Measurements from ENCODE around the gene NEMP1.
"Not testable (repeated sequence)": the region's sequence is repeated elsewhere in the genome, so short reads cannot be mapped to it uniquely, and the experiment has no call there.

Gene NEMP1, protein sequence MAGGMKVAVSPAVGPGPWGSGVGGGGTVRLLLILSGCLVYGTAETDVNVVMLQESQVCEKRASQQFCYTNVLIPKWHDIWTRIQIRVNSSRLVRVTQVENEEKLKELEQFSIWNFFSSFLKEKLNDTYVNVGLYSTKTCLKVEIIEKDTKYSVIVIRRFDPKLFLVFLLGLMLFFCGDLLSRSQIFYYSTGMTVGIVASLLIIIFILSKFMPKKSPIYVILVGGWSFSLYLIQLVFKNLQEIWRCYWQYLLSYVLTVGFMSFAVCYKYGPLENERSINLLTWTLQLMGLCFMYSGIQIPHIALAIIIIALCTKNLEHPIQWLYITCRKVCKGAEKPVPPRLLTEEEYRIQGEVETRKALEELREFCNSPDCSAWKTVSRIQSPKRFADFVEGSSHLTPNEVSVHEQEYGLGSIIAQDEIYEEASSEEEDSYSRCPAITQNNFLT

DNA sequence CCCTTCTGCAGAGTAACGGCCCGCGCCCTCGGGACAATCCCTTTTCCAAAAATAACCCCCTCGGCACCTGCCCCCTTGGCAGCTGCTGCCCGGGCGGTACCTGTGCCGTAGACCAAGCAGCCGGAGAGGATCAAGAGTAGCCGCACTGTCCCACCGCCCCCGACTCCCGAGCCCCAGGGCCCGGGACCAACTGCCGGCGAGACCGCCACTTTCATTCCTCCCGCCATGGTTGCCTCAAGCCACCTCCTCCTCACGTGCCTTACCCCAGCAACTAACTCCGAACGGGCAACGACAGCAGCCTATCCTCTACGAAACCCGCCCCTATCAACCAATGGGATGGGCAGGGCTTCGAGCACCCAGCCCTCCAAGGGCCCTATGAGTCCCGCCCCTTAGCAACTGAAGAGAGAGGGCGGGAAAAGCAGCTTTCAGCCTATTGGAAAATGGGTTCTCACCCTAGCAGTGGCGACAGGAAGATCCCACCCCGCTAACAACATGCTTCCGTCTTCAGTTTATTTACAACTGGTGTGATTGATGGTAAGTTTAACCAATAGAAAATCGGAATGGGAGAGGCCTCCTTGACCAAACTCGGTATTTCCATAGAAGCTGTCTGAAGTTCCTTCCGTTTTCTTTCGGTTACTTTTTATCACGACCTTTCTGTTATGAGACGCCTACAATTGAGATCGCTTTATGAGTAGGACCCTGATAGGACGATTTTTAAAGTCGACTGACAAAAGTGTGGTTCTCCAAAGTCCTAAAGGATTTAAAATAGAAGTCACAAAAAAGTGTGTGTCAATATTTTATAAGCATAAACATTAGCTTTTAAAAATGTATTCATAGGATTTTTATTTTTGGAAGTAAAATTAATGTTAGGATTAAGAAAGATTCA lies at the start of gene NEMP1:
Gene NEMP1 (minus strand): TSS at position 273 of the 886 bp plus-strand sequence. CDS start 46 bp downstream, at position 227.
- peak; percentile 99 for DNase-seq

DNA sequence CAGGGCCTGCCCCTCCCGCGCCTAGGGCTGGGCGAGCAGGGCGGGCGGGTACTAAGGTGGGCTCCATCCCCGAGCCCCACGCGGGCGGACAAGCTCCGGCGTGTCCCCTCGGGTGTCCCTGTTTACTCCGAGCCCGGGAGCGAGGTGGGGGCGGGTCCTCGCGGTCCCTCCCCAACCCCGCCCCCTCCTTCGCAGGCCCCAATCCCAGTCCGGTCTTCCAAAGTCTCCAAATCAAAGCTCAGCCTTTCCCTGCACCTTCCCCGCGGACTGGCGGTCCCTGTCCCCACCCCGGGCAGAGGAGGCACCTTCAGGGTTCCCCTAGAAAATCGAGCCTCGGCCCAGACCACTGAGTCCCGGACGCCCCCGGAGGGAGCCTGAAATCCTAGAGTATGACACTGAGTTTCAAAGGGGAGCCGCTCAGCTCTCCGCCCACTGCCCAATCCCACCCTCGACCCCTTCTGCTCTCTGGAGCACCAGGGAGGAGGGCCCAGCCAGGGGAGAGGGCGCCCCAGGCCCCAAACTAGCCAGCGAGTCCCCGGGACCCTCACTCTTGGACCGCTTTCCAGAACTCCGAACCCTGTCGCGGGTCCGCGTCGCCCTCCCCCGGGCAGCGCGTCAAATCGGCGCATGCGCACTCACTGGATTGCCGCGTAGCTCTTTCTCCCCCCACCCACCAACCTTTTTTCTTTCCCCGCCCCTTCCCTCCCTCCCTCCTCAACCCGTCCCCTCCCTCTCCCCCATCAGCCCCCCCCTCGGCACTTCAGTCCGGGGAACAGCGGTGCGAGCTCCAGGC lies 49.3 kb upstream of the NEMP1 start, which contains the start of gene LRP1:
Gene LRP1 (plus strand): TSS at position 758 of the 793 bp plus-strand sequence. CDS start 482 bp downstream, outside the sequence.
- DNase-seq = peak; percentile 86

DNA sequence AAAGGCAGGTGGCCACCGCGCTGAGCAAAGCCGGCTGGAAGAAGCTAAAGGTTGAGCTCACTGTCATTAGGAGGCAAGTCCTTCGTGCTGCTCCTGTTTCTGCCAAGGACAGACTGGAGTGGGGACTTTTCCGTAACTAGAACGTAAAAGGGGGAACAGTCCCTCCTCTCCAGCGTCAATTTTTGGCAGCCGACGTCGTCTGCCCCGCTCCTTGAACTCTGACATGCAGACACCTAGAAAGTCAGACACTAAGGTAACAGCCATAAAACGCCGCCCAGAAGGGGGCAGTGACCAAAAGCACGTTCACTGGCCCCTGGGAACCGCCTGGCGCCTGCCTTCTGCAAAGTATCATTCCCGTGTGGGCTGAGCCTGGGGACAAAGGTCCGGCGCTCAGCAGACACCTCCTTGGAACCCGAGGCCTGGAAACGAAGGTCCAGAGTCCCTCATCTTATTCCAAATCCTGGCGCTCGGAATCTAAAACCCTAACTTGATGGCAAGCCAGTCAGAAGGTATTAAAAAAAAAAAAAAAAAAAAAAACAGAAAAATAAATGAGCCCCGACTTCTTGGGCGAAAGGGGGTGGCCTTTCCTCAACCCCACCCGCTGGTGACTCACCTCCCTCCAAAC lies 48.6 kb upstream of the NEMP1 start:
- no peak for DNase-seq

DNA sequence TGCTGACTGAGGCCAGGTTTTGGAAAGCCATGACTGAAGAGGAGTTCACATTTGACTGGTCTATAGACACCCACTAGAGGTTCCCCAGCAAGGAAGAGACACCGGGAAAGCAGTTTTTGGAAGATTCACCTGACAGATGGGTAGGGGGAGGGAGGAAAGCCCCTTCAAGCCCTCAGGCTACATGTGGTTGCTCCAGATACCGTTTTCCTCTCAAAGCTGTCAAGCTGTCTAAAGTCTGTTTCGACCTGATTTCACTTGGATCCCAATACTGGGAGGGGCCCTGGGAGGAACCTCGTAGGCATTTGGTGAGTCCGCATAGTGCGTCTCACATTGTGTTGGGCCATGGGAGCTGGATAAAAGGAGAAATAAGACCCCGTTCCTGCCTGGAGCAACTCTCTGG lies 48.0 kb upstream of the NEMP1 start:
- DNase-seq = no peak

DNA sequence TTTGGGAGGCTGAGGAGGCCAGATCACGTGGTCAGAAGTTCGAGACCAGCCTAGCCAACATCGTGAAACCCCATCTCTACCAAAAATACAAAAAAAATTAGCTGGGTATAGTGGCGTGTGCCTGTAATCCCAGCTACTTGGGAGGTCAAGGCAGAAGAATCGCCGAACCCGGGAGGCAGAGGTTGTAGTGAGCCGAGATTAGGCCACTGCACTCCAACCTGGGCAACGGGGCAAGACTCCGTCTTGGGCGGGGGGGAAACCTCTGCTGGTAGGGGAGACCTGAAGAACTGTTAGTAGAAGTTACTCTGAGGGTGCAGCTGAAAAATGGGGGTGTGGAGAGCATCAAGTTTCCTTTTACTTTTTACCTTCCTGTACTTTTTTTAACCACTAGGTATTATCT lies 47.5 kb upstream of the NEMP1 start:
- DNase-seq = no peak

DNA sequence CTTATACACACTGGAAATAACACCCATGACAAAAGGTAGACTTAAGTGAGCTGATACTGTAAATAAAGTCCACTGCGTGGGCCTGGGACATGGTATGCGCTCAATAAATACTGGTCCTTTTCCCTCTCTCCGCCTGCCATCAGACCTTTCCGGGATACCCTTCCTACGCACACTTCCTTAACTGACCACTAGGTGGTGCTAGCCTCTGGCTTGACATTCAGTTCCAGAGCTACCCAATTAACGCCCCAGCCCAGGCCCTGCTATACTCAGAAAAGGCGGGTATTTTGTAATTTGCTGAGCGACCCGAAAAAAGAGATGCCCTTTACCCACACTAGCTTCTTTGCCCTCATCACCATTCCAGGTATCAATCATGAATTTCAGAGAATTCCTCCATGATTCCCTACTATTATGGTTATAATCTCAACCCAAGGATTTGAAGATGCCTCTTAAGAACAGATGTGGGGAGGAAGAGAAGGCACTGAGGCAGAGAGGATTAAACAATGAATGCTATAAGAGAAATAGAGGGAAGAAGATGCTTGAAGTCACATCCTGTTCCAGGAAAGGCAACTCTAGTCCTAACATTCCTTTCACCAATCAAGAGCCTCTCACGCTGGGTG lies 45.8 kb upstream of the NEMP1 start:
- DNase-seq = peak; percentile 68

DNA sequence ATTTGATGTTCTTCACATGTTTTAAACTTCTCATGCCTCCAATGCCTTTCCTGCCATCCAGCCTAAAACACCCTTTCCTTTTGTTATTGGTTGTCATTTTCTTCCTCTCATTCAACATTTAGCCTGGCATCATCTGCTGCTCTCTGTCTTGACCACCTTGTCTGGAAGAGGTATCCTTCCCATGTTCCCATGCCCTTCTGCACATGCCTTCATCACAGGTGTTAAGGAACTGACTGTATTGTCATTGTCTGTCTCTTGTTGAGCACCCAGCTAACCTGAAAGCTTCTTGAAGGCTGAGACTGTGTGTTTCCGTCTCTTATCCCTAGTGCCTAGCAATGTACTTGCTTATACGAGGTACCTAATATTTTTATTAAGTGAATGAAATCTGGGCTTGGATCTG lies 45.2 kb upstream of the NEMP1 start:
- no peak for DNase-seq

DNA sequence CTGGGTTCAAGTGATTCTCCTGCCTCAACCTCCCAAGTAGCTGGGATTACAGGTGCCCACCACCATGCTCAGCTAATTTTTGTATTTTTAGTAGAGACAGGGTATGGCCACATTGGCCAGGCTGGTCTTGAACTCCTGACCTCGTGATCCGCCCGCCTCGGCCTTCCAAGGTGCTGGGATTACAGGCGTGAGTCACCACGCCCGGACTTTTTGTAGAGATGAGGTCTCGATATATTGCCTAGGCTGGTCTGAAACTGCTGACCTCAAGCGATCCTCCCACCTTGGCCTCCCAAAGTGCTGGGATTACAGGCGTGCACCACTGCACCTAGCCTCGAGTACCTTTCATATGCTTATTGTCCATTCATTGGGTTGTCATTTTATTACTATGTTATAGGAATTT lies 42.1 kb upstream of the NEMP1 start:
- DNase-seq = not testable (repeated sequence)

DNA sequence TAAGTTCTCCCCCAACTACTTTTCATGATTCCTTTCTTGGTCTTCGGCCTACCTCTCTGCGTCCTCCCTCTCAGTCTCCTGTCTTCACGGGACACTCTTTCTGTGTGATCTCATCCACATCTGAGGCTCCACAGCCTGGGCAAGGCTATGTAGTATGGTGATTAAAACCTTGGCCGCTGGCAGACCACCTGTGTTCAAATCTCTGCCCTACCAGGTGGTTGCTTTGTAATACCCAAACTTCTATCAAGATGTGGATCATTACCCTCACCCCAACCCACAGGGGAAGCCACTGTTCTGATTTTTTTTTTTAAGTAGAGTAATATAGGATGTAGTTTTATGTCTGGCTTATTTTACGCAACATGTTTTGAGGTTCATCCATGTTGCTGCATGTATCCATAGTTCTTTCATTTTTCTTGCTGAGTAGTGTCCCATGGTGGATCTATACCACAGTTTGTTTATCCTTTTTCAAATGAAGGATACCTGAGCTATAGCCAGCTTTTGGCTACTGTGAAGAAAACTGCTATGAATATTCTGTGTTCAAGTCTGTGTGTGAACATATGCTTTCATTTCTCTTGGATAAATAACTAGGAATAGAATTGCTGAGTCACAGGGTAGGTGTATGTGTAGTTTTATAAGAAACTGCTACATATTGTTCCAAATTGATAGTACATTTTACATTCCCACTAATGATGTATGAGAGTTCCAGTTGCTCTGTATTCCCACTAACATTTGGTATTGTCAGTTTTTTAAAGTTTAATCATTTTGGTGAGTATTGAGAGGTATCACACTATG lies 40.9 kb upstream of the NEMP1 start:
- DNase-seq = no peak

DNA sequence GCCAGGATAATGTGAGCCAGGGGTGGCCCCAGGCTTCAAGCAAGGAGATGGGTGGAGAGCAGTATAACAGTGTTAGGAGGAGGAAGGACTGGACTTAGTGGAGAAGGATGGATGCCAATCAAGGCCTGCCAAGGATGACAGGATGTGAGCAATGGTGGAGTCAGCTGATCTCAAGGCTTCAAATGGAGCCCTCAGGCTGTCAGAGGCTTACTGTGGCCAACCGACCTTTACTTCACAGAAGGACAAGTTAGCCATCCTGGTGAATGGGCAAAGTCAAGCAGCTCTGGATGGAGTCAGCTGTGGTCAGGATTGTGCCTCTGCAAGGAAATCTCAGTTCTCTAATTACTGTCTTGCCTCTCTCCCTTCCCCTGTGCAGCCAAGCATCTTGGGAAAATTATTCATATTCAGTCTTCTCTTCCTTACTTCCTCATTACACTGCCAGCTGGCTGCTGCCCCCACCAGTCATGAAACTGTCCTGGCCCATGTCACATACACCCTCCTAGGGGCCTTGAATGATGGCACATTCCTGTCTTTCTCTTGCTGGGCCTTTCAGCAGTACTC lies 40.2 kb upstream of the NEMP1 start:
- DNase-seq = no peak

DNA sequence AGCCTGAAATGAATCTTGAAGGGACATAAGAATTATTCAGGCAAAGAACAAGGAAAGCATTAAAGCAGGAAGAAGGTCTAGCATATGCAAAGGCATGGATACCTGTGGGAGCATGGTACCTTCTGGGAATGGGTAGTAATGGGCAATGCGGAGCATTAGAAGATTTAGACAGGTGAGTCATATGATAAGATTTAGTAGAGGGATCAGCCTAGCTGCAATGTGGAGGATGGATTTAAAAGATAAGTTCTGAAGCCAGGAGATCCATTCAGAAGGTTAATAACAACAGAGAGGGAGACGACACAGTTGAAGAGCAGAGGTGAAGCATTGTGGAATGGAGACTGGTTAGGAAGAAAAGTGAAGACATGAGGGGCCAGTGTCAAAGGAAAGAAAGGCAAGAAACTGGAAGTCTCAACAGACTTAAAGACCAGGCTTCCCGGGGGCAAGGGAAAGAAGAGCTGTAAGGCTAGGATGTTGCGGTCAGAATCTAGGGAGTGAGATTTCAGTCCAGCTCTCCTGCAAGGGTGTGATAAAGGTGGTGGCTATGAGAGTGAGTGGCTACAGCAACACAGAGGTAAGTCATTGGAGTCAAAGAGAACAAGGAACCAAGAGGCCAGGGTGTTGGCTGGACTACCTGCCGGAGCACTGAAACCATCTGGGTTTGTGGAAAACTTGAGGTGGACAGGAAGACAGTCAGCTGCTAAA lies 38.1 kb upstream of the NEMP1 start:
- DNase-seq = no peak

DNA sequence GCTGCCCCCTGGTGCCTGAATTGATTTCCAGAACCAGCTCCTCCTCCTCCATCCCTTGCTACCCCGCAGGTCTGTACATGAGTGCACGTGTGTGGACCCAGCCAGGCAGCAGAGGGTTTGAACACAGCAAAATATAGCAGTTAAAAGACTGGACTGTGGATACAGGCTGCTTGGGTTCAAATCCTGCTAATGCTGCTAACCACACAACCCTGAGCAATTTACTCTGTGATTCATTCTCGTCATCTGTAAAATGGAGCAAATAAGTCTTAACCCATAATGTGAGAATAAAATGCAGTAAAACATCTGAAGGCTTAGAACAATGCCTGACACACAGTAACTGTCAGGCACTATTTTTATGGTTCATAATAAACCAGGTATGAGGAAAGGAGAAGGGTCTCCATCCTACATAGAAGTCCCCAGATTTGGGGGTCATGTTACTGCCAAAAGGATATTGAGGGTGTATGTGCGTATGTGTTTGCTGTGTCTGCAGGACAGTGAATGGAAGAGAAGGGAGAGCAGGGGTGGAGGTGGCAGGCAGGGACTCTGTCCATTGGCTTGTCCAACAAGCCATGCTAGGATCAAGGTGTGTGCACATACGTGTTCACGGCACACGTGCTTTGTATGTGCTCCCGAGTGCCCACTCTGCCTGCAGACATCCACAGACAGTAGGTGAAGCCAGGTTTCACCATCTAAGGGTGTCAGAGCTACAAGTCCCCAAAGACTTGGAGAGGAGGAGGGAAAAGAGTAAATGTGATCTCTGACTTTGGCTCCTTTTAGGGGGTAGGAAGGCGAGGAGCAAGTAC lies 34.1 kb upstream of the NEMP1 start:
- DNase-seq = no peak

DNA sequence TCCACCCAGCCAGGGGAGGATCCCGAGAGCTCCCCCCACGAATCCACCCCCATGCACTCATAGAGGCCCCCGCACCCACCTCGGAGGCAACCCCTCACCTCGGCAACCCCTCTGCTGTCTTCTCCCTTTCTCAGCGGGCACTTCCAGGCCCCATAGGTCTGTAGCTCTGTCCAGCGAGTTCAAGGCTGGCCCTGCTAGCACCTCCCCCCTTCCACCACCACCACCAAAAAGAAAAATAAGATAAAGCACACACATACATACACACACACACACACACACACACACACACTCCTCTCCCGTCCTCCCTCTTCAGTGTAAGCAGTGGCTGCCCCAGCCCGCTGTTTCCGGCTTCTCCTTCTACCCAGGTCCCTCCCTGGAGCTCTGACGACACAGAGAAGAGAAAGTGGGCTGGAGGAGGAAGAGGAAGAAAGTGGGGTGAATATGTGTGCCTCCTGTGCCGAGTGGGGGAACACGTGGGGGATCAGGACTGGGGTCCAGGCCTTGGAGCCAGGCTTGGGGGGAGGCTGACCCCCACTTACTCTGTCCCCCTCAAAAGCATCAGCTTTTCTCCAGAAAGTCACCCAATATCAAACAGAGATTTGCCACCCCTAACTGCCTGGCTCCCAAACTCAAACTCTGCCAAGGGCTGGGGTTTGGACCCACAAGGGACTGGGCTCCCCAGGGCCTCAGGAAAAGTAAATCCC lies 32.6 kb upstream of the NEMP1 start, which contains the start of gene STAT6:
Gene STAT6 (minus strand): TSS at position 332 of the 704 bp plus-strand sequence. CDS start 3,084 bp downstream, outside the sequence.
- DNase-seq = no peak

DNA sequence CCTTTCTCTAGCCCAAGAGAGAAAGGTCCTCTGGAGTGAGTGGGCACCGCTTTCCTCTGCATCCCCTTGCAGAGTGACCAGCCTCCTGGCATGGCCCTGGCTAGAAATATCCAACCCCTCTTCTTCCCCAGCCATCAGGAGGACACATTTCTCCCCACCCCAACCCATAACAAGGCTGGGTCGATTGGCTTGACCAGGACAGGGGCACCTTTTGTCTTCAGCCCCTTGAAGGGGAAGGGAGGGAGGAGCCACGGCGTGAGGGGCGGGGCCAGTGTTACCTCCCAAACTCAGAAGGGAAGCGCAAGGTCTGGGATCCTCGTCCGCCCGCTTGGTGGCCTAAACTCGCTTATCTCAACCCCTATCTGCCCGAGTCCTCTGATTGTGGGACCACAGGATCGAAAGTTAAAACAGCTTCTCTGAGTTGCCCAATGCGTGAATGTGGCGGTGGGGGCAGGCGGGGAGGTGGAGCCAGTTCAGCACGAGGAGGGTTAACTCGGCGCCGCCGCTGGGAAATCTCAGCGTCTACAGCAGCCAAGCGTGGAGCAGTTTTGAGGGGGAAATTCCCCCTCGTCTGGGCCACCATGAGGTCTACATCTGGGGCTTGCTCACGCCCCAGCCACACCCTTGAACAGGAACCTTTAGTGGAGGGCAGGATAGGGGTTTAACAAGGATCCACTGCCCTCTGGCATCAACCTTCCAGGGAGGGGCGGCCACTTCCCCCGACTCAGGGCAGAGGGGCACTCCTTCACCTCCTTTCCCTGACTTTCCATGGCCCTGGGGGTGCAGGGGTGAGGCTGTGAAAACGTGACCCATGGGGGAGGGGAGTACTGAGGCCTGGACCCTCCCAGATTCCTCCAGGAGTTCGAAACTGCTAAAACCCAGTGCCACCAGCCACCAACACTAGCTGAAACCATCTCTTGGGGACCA lies 31.8 kb upstream of the NEMP1 start:
- DNase-seq = no peak

DNA sequence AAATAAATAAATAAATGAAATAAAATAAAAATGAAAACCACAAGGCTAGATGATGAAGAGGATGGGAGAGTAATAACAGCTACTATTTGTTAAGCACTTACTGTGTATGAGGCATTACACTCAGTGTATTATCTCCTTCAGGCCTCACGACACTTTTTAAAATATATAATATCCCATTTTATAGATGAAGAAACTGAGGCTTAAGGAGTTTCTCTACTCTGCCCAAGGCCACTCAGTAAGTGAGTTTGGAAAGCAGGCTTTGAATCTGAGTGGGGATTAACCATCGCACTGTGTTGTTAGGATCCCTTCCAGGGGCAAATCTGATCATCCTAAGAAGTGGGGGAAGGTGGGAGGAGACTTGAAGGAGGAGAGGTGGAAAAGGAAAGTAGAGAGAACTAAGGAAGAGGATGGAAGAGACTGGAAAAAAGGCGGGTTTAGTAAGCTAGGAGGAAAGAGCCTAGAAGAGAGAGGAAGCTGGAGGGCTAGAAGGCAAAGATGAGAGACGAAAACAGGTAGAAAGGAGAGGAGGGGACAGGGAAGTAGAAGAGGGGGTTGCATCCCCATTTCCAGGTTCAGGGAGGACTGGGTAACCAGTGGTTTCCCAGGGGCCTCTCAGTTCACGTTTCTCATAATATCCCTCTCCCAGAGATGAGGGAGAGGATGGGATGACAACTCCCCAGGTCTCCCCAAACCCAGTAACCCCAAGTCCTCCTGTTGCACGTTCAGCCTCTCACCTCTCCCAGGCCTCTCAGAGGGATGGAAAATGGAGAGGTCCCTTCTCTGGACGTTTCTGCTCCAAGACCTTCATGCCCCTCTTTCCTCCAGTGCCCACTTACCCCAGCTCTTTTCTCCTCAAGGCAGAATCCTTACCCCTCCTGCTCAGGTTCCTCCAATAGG lies 30.9 kb upstream of the NEMP1 start:
- DNase-seq = no peak
